Adipose tissue (tissue), 3 donors: Measurements from ENCODE around the gene GPR158. TPM values are rescaled to one million over a fixed set of nuclear protein-coding genes. Genes with fewer than 3 reads are reported as not detected.
"Not testable (repeated sequence)": the region's sequence is repeated elsewhere in the genome, so short reads cannot be mapped to it uniquely, and the experiment has no call there.

Experiments used
- H3K27ac ChIP-seq: one replicate; pipeline ENCODE4 v1.5.1; 2013; ENCODE audit warnings: low read depth, low read length
- WGBS, 3 donors: extraction: QIAGEN DNeasy Blood & Tissue Kit; methylation state at CpG; one replicate each; pipeline ENCODE4 v1.1.7; 2013; 5-methylcytosine and 5-hydroxymethylcytosine counted together
- polyA plus RNA-seq, 3 donors: library from polyadenylated mRNA; stranded (reverse); fragments of 200-250 nt; gene quantifications; one replicate each; pipeline ENCODE4 v1.2.3, GENCODE V29; 2013
- donor health status: healthy with polysubstance abuse.
- donor health status: Bipolar disorder and iron deficiency.
- donor health status: healthy.

GPR158 gene
- polyA plus RNA-seq, 3 donors, result under 0.01 to 0.19 (median 0.12) TPM

- H3K27ac ChIP-seq, result no peak overlapping the region
- 95 to 98% (median 97%) methylated on average over 1 of the region's 1 CpG for WGBS, 3 donors
These were observed 105.3 kb downstream of the GPR158 start for GRCh38 chr10:25280076-25280475.

GRCh38 chr10:25280573-25280972 is 105.8 kb downstream of the GPR158 start:
- 70 to 87% (median 80%) methylated on average over 7 of the region's 7 CpGs for WGBS, 3 donors
- no peak overlapping the region for H3K27ac ChIP-seq

GRCh38 chr10:25285809-25286208 is 111.0 kb downstream of the GPR158 start:
- WGBS, 3 donors, result 72 to 78% (median 75%) methylated on average over 2 of the region's 2 CpGs
- H3K27ac ChIP-seq, result no peak overlapping the region

- no peak overlapping the region for H3K27ac ChIP-seq
- 60 to 81% (median 76%) methylated on average over 1 of the region's 1 CpG for WGBS, 3 donors
These were observed 113.4 kb downstream of the GPR158 start for GRCh38 chr10:25288181-25288580.

GRCh38 chr10:25294032-25294926 is 119.5 kb downstream of the GPR158 start:
- H3K27ac ChIP-seq, result no peak overlapping the region
- 85 to 91% (median 86%) methylated on average over 5 of the region's 5 CpGs for WGBS, 3 donors

- WGBS, 3 donors, result 54 to 73% (median 71%) methylated on average over 1 of the region's 1 CpG
- no peak overlapping the region for H3K27ac ChIP-seq
These were observed 121.5 kb downstream of the GPR158 start for GRCh38 chr10:25296324-25296723.

GRCh38 chr10:25297466-25297865 is 122.7 kb downstream of the GPR158 start:
- no peak overlapping the region for H3K27ac ChIP-seq
- WGBS, 3 donors, result 33 to 59% (median 58%) methylated on average over 4 of the region's 4 CpGs

GRCh38 chr10:25300073-25300472 is 125.3 kb downstream of the GPR158 start:
- H3K27ac ChIP-seq, result no peak overlapping the region
- 57 to 78% (median 57%) methylated on average over 2 of the region's 2 CpGs for WGBS, 3 donors

- H3K27ac ChIP-seq, result no peak overlapping the region
- 77 to 81% (median 79%) methylated on average over 4 of the region's 4 CpGs for WGBS, 3 donors
These were observed 129.8 kb downstream of the GPR158 start for GRCh38 chr10:25304606-25305005.

GRCh38 chr10:25306386-25306785 is 131.6 kb downstream of the GPR158 start:
- 63 to 74% (median 67%) methylated on average over 1 of the region's 1 CpG for WGBS, 3 donors
- H3K27ac ChIP-seq, result no peak overlapping the region

- no peak overlapping the region for H3K27ac ChIP-seq
- 61 to 96% (median 62%) methylated on average over 2 to 3 of the region's 3 CpGs for WGBS, 3 donors
These were observed 133.5 kb downstream of the GPR158 start for GRCh38 chr10:25308278-25308677.

GRCh38 chr10:25317596-25318211 is 142.9 kb downstream of the GPR158 start:
- 74 to 86% (median 85%) methylated on average over 9 of the region's 9 CpGs for WGBS, 3 donors
- not testable (repeated sequence) for H3K27ac ChIP-seq

GRCh38 chr10:25327273-25327672 is 152.5 kb downstream of the GPR158 start:
- WGBS, 3 donors, result 48 to 50% (median 50%) methylated on average over 3 of the region's 3 CpGs
- no peak overlapping the region for H3K27ac ChIP-seq

GRCh38 chr10:25328361-25328760 is 153.6 kb downstream of the GPR158 start:
- WGBS, 3 donors, result 67 to 92% (median 88%) methylated on average over 3 of the region's 3 CpGs
- no peak overlapping the region for H3K27ac ChIP-seq

- WGBS, 3 donors, result 84 to 94% (median 92%) methylated on average over 5 of the region's 5 CpGs
- H3K27ac ChIP-seq, result not testable (repeated sequence)
These were observed 154.8 kb downstream of the GPR158 start for GRCh38 chr10:25329587-25329986.

GRCh38 chr10:25334445-25334844 is 159.6 kb downstream of the GPR158 start:
- whole genome bisulfite sequencing, 3 donors, result 80 to 97% (median 87%) methylated on average over 2 of the region's 2 CpGs
- no peak overlapping the region for H3K27ac ChIP-seq

GRCh38 chr10:25336330-25336729 is 161.5 kb downstream of the GPR158 start:
- no peak overlapping the region for H3K27ac ChIP-seq

- WGBS, 3 donors, result 92 to 96% (median 95%) methylated on average over 12 of the region's 12 CpGs
- H3K27ac ChIP-seq, result no peak overlapping the region
These were observed 163.5 kb downstream of the GPR158 start for GRCh38 chr10:25338271-25338670.

GRCh38 chr10:25339966-25340365 is 165.2 kb downstream of the GPR158 start:
- H3K27ac ChIP-seq, result no peak overlapping the region
- 62 to 69% (median 69%) methylated on average over 1 of the region's 1 CpG for WGBS, 3 donors

GRCh38 chr10:25349520-25349919 is 174.7 kb downstream of the GPR158 start:
- 83 to 88% (median 88%) methylated on average over 3 of the region's 3 CpGs for WGBS, 3 donors
- no peak overlapping the region for H3K27ac ChIP-seq
